ENCODE measurements around the gene HECW1.

- TF ChIP-seq, protein P1, sequence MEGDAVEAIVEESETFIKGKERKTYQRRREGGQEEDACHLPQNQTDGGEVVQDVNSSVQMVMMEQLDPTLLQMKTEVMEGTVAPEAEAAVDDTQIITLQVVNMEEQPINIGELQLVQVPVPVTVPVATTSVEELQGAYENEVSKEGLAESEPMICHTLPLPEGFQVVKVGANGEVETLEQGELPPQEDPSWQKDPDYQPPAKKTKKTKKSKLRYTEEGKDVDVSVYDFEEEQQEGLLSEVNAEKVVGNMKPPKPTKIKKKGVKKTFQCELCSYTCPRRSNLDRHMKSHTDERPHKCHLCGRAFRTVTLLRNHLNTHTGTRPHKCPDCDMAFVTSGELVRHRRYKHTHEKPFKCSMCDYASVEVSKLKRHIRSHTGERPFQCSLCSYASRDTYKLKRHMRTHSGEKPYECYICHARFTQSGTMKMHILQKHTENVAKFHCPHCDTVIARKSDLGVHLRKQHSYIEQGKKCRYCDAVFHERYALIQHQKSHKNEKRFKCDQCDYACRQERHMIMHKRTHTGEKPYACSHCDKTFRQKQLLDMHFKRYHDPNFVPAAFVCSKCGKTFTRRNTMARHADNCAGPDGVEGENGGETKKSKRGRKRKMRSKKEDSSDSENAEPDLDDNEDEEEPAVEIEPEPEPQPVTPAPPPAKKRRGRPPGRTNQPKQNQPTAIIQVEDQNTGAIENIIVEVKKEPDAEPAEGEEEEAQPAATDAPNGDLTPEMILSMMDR (IDR thresholded peaks at IDR 0.05), result no peak
- no peak for TF ChIP-seq POLR2A (IDR thresholded peaks at IDR 0.05)
These were observed 441.6 kb downstream of the HECW1 start for GRCh38 chr7:43553999-43554398.

All from lower leg skin (tissue), 3 donors.